ENCODE data around the gene BCL11A. TPM values are rescaled to one million over a fixed set of nuclear protein-coding genes. Genes with fewer than 3 reads are reported as not detected.

Gene BCL11A
- 1 to 10 TPM in 1 of 4 donors, under 1 TPM in 3; 0.16 to 2.0 (median 0.41) TPM for total RNA-seq

GRCh38 chr2:60553495-60554073 is at the start of gene BCL11A:
Gene BCL11A, minus strand, starts transcription at chr2:60553654. Its CDS starts 384 bp downstream, at chr2:60553270.
- TF ChIP-seq CTCF (IDR thresholded peaks at IDR 0.05; ENCODE audit: low read depth), result no peak

- TF ChIP-seq CTCF (IDR thresholded peaks at IDR 0.05; ENCODE audit: low read depth), result no peak
Observed at GRCh38 chr2:60602828-60603532, 49.5 kb upstream of the BCL11A start.

- no peak for TF ChIP-seq CTCF (IDR thresholded peaks at IDR 0.05; ENCODE audit: low read depth)
Observed at GRCh38 chr2:60602388-60602787, 48.9 kb upstream of the BCL11A start.

- no peak for TF ChIP-seq CTCF (IDR thresholded peaks at IDR 0.05; ENCODE audit: low read depth)
Observed at GRCh38 chr2:60598271-60598670, 44.8 kb upstream of the BCL11A start.

GRCh38 chr2:60597346-60597745 is 43.9 kb upstream of the BCL11A start:
- TF ChIP-seq CTCF (IDR thresholded peaks at IDR 0.05; ENCODE audit: low read depth), result no peak

- no peak for TF ChIP-seq CTCF (IDR thresholded peaks at IDR 0.05; ENCODE audit: low read depth)
Observed at GRCh38 chr2:60596411-60596810, 43.0 kb upstream of the BCL11A start.

GRCh38 chr2:60595953-60596352 is 42.5 kb upstream of the BCL11A start:
- no peak for TF ChIP-seq CTCF (IDR thresholded peaks at IDR 0.05; ENCODE audit: low read depth)
